ENCODE data around the gene RANBP9. TPM values are rescaled to one million over a fixed set of nuclear protein-coding genes. Genes with fewer than 3 reads are reported as not detected.

The RANBP9 gene
- total and polyA plus RNA-seq, 9 of the 15 experiments (the other 6 are each of a cell fraction or from before 2014, with no cell fraction given) = 27.5 to 130 (median 61.5) TPM

DNA sequence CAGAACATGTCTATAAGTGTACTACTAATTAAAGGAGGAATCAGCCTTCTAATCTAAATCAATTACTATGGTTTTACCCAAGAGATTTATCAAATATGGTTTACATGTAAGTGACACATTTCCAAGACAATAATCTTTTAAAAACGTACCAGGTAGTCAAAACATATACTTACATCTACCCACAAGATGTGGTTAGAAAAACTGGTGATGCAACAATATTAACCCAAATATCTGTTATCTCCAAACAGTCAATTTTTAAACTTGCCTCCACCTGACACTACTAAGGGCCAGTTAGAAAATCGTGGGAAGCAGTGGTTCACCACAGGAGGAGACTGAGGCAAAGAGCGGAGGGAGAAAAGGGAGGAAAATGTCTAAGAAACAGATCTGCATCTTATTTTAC, 68.5 kb downstream of the RANBP9 start (continued):
- no peak for TF ChIP-seq PTTG1 (tag; IDR thresholded peaks at IDR 0.05; ENCODE audit: low read depth)
- TF ChIP-seq CEBPG (CRISPR knock-in tag; IDR thresholded peaks at IDR 0.05) = no peak
- TF ChIP-seq CEBPG (tag; conservative IDR thresholded peaks at IDR 0.05 in 1 of 2, IDR thresholded peaks at IDR 0.05 in 1 of 2) = peak; percentile 16 to 68; a peak in 1 of 4 replicates
- TF ChIP-seq CC2D1A (IDR thresholded peaks at IDR 0.05) = no peak
- TF ChIP-seq, protein P1, sequence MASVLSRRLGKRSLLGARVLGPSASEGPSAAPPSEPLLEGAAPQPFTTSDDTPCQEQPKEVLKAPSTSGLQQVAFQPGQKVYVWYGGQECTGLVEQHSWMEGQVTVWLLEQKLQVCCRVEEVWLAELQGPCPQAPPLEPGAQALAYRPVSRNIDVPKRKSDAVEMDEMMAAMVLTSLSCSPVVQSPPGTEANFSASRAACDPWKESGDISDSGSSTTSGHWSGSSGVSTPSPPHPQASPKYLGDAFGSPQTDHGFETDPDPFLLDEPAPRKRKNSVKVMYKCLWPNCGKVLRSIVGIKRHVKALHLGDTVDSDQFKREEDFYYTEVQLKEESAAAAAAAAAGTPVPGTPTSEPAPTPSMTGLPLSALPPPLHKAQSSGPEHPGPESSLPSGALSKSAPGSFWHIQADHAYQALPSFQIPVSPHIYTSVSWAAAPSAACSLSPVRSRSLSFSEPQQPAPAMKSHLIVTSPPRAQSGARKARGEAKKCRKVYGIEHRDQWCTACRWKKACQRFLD (CRISPR knock-in tag; IDR thresholded peaks at IDR 0.05) = no peak
- TF ChIP-seq, protein P2, sequence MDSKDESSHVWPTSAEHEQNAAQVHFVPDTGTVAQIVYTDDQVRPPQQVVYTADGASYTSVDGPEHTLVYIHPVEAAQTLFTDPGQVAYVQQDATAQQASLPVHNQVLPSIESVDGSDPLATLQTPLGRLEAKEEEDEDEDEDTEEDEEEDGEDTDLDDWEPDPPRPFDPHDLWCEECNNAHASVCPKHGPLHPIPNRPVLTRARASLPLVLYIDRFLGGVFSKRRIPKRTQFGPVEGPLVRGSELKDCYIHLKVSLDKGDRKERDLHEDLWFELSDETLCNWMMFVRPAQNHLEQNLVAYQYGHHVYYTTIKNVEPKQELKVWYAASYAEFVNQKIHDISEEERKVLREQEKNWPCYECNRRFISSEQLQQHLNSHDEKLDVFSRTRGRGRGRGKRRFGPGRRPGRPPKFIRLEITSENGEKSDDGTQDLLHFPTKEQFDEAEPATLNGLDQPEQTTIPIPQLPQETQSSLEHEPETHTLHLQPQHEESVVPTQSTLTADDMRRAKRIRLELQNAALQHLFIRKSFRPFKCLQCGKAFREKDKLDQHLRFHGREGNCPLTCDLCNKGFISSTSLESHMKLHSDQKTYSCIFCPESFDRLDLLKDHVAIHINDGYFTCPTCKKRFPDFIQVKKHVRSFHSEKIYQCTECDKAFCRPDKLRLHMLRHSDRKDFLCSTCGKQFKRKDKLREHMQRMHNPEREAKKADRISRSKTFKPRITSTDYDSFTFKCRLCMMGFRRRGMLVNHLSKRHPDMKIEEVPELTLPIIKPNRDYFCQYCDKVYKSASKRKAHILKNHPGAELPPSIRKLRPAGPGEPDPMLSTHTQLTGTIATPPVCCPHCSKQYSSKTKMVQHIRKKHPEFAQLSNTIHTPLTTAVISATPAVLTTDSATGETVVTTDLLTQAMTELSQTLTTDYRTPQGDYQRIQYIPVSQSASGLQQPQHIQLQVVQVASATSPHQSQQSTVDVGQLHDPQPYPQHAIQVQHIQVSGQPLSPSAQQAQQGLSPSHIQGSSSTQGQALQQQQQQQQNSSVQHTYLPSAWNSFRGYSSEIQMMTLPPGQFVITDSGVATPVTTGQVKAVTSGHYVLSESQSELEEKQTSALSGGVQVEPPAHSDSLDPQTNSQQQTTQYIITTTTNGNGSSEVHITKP (IDR thresholded peaks at IDR 0.05; ENCODE audit: partially characterized antibody) = no peak
- TF ChIP-seq ZNF75A (CRISPR knock-in tag; IDR thresholded peaks at IDR 0.05) = no peak
- no peak for TF ChIP-seq HNRNPL (IDR thresholded peaks at IDR 0.05; ENCODE audit: low read depth, low read length)
- TF ChIP-seq GATA2 (CRISPR knock-in tag; IDR thresholded peaks at IDR 0.05) = no peak
- no peak for TF ChIP-seq CREM (IDR thresholded peaks at IDR 0.05; ENCODE audit: low read depth)

Measured in K562 (cell line).